Small intestine (tissue), 7 donors: ENCODE results near the gene HOATZ. TPM values are rescaled to one million over a fixed set of nuclear protein-coding genes. Genes with fewer than 3 reads are reported as not detected.

Experiments
- DNase-seq, 2 donors: peaks; one replicate each; pipeline versions ENCODE4 v3.0.0 to v3.0.0-alpha.2; 2013
- FAIRE-seq: peaks from 2 replicates; lab custom pipeline; 2012; peaks lifted over from hg19 to GRCh38; lab: Jason Lieb, UNC
- H3K27ac ChIP-seq, 3 donors: one replicate each; pipeline ENCODE4 v1.5.1; 2013; ENCODE audit warnings: low read length in 2 of 3, mild to moderate bottlenecking in 2 of 3, control low read depth in 1 of 3, inconsistent platforms in 1 of 3, low read depth in 1 of 3, moderate library complexity in 1 of 3
- H3K27me3 ChIP-seq, 3 donors: one replicate each; pipeline ENCODE4 v1.6.1; 2013; ENCODE audit warnings: low read length in 3 of 3, inconsistent platforms in 1 of 3; ENCODE audit not compliant: control insufficient read depth in 3 of 3, insufficient read depth in 3 of 3
- H3K36me3 ChIP-seq, 3 donors: one replicate each; pipeline ENCODE4 v1.6.1; 2013; ENCODE audit warnings: low read length in 3 of 3, inconsistent platforms in 1 of 3, low read depth in 1 of 3, mild to moderate bottlenecking in 1 of 3, moderate library complexity in 1 of 3; ENCODE audit not compliant: control insufficient read depth in 3 of 3, insufficient read depth in 2 of 3
- H3K4me1 ChIP-seq, 3 donors: one replicate each; pipeline ENCODE4 v1.6.1; 2013; ENCODE audit warnings: low read length in 2 of 3, inconsistent platforms in 1 of 3, low read depth in 1 of 3, mild to moderate bottlenecking in 1 of 3, moderate library complexity in 1 of 3; ENCODE audit not compliant: control insufficient read depth in 3 of 3, insufficient read depth in 2 of 3
- H3K4me3 ChIP-seq, 3 donors: one replicate each; pipeline ENCODE4 v1.5.1; 2013; ENCODE audit warnings: low read length in 3 of 3, control low read depth in 1 of 3, inconsistent platforms in 1 of 3, low read depth in 1 of 3, mild to moderate bottlenecking in 1 of 3, moderate library complexity in 1 of 3
- H3K9me3 ChIP-seq, 2 donors: one replicate each; pipeline ENCODE4 v1.6.1; 2013; ENCODE audit warnings: low read depth in 1 of 2, low read length in 1 of 2; ENCODE audit not compliant: control insufficient read depth in 2 of 2, insufficient read depth in 1 of 2
- WGBS, 3 donors: extraction: QIAGEN DNeasy Blood & Tissue Kit; methylation state at CpG; one replicate each; pipeline ENCODE4 v1.1.7; 2013; 5-methylcytosine and 5-hydroxymethylcytosine counted together
- polyA plus RNA-seq, 4 donors: library from polyadenylated mRNA; stranded (reverse) in 3 of 4; unstranded in 1 of 4; fragments of 200-250 nt in 3 of 4; fragments of 120-200 nt in 1 of 4; gene quantifications; one replicate each; pipeline versions ENCODE4 v1.2.1 to v1.2.3, GENCODE V29; 2013
- donor health status: healthy with polysubstance abuse.
- donor health status: control.
- donor health status: control.
- donor health status: Bipolar disorder and iron deficiency.
- donor health status: healthy.

HOATZ gene
- polyA plus RNA-seq, 4 donors: 0.03 TPM; not detected in 3

DNA sequence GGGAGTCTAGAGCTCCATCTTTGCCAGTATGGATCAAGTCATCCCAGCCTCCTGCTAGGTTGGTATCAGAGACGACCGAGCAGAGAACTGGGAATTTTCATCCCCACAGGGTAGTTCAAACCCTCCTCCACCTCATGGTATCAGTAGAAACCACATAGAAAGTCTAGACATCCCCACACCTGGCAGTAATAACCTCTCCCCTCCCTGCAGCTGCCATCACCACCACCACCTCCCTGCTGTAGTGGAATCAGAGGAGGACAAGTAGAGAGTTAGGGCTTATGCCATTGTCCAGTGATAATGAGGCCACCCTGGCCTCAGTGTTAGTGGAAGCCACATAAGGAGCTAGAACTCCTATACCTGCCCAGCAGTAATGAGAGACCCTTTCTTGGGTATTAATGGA, 36.7 kb upstream of the HOATZ start:
- FAIRE-seq (no peak), DNase-seq (no peak)
- no peaks in the 10 kb centered on the region for H3K27me3 ChIP-seq
- 87 to 100% (median 89%) methylated on average over 2 of the region's 2 CpGs for WGBS, 3 donors
- no peaks in the 10 kb centered on the region for H3K4me1 ChIP-seq
- H3K9me3 ChIP-seq: peaks cover 0 to 1% of the 10 kb centered on the region in 2 donors
- H3K36me3 ChIP-seq: no peaks in the 10 kb centered on the region
- H3K27ac ChIP-seq: no peak overlapping the region
- H3K4me3 ChIP-seq: no peak overlapping the region

DNA sequence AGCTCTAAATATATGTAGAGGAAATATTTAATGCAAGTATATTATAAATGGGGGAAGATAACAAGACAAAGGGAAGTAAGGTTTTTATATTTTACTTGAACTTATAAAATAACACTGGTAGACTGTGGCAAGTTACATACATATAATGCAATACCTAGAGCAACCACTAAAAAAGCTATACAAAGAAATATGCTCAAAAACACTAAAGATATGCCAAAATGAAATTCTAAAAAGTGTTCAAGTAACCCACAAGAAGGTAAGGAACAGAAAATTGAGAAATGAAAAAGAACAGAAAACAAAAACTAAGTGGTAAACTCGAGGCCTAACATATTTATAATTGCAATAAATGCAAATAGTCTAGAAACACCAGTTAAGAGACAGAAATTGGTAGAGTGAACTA, 34.9 kb upstream of the HOATZ start:
- DNase-seq (no peak), FAIRE-seq (peak; percentile 47)
- Histone ChIP-seq H3K9me3 (peaks cover 0 to 3% of the 10 kb centered on the region in 2 donors), H3K4me1 (no peaks in the 10 kb centered on the region), H3K27ac (no peak overlapping the region), H3K4me3 (no peak overlapping the region), H3K36me3 (no peaks in the 10 kb centered on the region), H3K27me3 (no peaks in the 10 kb centered on the region)
- WGBS, 3 donors: 56 to 79% (median 72%) methylated on average over 1 of the region's 1 CpG

DNA sequence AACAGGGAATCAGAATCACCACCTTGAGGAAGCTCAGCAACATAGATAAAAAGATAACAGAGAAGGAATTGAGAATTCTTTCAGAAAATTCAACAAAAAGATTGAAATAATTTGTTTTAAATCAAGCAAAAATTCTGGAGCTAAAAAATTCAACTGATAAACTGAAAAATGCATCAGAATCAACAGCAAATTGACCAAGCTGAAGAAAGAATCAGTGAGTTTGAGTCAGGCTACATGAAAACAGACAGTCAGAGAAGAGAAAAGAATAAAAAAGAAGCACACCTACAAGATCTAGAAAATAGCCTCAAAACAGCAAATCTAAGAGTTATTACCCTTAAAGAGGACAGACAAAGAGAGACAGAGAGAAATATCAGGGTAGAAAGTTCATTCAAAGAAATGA, 31.1 kb upstream of the HOATZ start:
- DNase-seq (no peak), FAIRE-seq (no peak)
- H3K27me3 ChIP-seq: no peaks in the 10 kb centered on the region
- no peak overlapping the region for H3K4me3 ChIP-seq
- H3K27ac ChIP-seq: no peak overlapping the region
- H3K9me3 ChIP-seq: peaks cover 0 to 3% of the 10 kb centered on the region in 2 donors
- no peaks in the 10 kb centered on the region for H3K36me3 ChIP-seq
- H3K4me1 ChIP-seq: no peaks in the 10 kb centered on the region

DNA sequence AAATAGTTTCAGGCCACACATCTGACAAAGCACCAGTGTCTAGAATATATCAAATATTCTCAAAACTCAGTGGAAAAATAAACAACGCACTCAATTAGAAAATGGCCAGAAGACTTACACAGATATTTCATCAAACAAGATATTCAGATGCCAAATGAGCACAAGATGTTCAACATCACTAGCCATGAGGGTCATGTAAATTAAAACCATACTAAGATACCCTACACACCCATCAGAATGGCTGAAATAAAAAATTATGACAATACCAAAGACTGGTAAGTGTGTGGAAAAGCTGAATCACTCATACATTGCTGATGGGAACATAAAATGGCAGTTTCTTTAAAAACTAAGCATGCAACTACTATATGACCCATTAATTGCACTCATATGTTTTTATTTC, 24.1 kb upstream of the HOATZ start:
- WGBS, 3 donors: 86 to 98% (median 90%) methylated on average over 1 of the region's 1 CpG
- FAIRE-seq (no peak), DNase-seq (no peak)
- Histone ChIP-seq H3K4me1 (no peaks in the 10 kb centered on the region), H3K4me3 (no peak overlapping the region), H3K9me3 (no peaks in the 10 kb centered on the region), H3K36me3 (no peaks in the 10 kb centered on the region), H3K27me3 (no peaks in the 10 kb centered on the region), H3K27ac (no peak overlapping the region)

DNA sequence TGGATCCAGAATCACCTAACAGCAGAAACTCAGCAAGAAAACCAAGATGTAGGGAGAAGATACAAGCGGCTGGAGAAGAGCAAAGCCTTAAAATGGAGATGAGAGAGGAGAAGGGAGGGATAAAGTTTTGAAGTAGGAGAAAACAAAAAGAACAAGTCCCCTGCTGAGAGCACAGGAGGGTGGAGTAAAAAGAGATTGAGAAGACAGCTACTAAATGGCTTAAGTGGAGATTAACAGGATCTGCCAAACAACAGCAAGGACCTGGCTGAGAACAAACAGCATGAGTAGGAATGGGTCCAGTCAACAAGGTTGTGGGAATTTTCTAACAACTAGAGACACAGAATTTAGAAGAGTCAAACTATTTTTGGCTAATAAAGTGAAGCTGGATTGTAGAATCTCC, 20.5 kb upstream of the HOATZ start:
- no peak overlapping the region for H3K4me3 ChIP-seq
- FAIRE-seq (no peak), DNase-seq (no peak)
- no peak overlapping the region for H3K27ac ChIP-seq
- 32 to 56% (median 33%) methylated on average over 1 of the region's 1 CpG for WGBS, 3 donors
- no peaks in the 10 kb centered on the region for H3K36me3 ChIP-seq
- H3K9me3 ChIP-seq: no peaks in the 10 kb centered on the region
- no peaks in the 10 kb centered on the region for H3K4me1 ChIP-seq
- no peaks in the 10 kb centered on the region for H3K27me3 ChIP-seq

DNA sequence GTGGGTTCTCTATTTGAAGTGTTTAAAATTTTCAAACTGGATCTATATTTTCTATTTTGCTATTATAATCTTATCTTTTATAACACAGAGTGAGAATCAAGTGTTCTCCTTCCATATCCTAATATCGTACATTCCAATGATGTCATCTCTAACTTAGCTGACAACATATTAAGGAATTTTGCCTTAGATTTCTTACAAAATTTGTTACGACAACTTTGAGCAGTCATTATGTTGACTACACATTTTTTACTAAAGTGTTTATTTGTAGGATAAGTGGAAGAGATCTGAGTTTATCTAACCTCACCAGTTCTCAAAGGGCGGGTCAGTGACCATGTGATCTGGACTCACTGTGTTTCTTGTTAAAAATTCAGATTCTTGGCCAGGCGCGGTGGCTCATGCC, 15.1 kb upstream of the HOATZ start:
- DNase-seq: no peak
- H3K36me3 ChIP-seq: no peaks in the 10 kb centered on the region
- FAIRE-seq: no peak
- no peaks in the 10 kb centered on the region for H3K9me3 ChIP-seq
- H3K27ac ChIP-seq: no peak overlapping the region
- 64 to 82% (median 77%) methylated on average over 5 of the region's 5 CpGs for WGBS, 3 donors
- no peaks in the 10 kb centered on the region for H3K27me3 ChIP-seq
- H3K4me1 ChIP-seq: no peaks in the 10 kb centered on the region
- no peak overlapping the region for H3K4me3 ChIP-seq

DNA sequence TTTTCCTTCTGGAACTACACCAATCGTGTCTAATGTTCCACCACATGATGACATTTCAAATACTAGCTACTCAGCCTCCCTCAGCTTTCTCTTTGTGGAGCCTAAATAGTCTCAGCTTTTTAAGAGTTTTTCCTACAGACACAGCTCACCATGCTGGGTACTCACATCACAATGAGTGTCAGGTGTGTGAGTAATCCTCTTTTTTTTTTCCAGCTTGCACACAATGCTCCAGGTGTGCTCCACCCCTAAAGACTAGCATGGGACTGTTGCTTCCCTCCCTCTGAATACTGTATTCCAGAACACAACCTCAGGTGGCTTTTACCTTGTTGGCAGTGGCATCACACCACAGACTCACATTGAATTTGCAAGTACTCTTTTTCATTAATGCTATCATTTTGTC, 14.1 kb upstream of the HOATZ start:
- Histone ChIP-seq H3K4me1 (no peaks in the 10 kb centered on the region), H3K27me3 (no peaks in the 10 kb centered on the region), H3K27ac (no peak overlapping the region), H3K9me3 (no peaks in the 10 kb centered on the region), H3K36me3 (no peaks in the 10 kb centered on the region), H3K4me3 (no peak overlapping the region)
- FAIRE-seq (no peak), DNase-seq (no peak)
- WGBS, 3 donors: 53 to 72% (median 56%) methylated on average over 1 of the region's 1 CpG

DNA sequence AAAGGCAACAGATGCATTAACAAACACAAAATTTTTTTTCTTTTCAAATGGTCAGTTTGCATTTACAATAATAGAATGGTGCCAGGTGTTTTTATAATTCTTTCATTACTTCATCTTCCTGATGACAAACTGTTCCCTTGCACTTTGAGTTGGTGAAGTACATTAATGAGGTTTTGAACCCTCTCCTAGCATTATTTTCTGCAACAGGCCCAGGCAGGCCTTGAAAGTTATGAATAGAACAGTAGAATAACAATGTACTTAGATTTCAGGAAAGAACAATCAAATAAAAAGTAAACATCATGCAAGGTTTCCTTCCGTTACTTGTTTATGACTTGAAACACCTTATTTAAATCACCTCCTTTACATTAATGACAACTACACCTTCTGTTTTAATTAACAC, 12.0 kb upstream of the HOATZ start:
- FAIRE-seq (no peak), DNase-seq (no peak)
- WGBS, 3 donors: 52 to 57% (median 57%) methylated on average over 1 of the region's 1 CpG
- H3K27me3 ChIP-seq: no peaks in the 10 kb centered on the region
- H3K4me3 ChIP-seq: no peak overlapping the region
- no peaks in the 10 kb centered on the region for H3K4me1 ChIP-seq
- no peaks in the 10 kb centered on the region for H3K9me3 ChIP-seq
- no peaks in the 10 kb centered on the region for H3K36me3 ChIP-seq
- H3K27ac ChIP-seq: no peak overlapping the region

DNA sequence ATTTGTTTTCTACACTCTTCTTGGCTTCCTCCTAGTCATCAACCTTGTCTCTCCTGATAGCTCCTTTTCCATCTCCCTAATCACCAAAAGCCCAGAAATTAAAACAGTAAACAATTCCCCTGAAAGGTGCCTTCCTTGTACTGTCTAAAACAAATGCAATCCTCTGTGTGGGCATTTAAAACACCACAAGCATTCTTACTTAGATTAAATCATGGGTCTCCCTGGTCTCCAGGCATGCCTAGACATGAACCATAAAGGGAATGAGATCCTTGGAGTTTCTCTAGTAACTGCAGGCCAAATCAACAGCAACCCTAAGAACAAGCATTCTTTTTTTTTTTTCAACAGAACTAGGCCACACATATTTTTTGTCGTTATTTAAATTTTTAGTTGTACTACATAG, 4.3 kb upstream of the HOATZ start:
- no peaks in the 10 kb centered on the region for H3K36me3 ChIP-seq
- peaks cover 0 to 44% (median 11%) of the 10 kb centered on the region in 3 donors for H3K27me3 ChIP-seq
- H3K4me1 ChIP-seq: peaks cover 0 to 4% (median 3%) of the 10 kb centered on the region in 3 donors
- WGBS, 3 donors: 88 to 92% (median 92%) methylated on average over 1 of the region's 1 CpG
- H3K27ac ChIP-seq: no peak overlapping the region
- FAIRE-seq: no peak
- no peaks in the 10 kb centered on the region for H3K9me3 ChIP-seq
- H3K4me3 ChIP-seq: no peak overlapping the region
- no peak for DNase-seq
